GM15510 (cell line): ENCODE results near the gene USP7.

Experiments
- POLR2A ChIP-seq: IDR thresholded peaks from 3 replicates; pipeline ENCODE4 v1.6.1; 2011; ENCODE audit warnings: borderline replicate concordance; ENCODE audit not compliant: insufficient read length; ENCODE audit errors: extremely low read depth

Gene USP7

GRCh38 chr16:8963821-8964441, at the start of gene USP7:
TSS of gene USP7 (minus strand) at chr16:8963906. CDS start at chr16:8963285, 621 bp downstream.
- TF ChIP-seq POLR2A, result peak; percentile 78

- no peak for TF ChIP-seq POLR2A
Observed at GRCh38 chr16:9013508-9013864, 49.8 kb upstream of the USP7 start.

GRCh38 chr16:9012848-9013507, 49.3 kb upstream of the USP7 start:
- TF ChIP-seq POLR2A, result no peak

GRCh38 chr16:9012330-9012729, 48.6 kb upstream of the USP7 start:
- no peak for TF ChIP-seq POLR2A

GRCh38 chr16:9008601-9009260, 45.0 kb upstream of the USP7 start:
- no peak for TF ChIP-seq POLR2A

DNA sequence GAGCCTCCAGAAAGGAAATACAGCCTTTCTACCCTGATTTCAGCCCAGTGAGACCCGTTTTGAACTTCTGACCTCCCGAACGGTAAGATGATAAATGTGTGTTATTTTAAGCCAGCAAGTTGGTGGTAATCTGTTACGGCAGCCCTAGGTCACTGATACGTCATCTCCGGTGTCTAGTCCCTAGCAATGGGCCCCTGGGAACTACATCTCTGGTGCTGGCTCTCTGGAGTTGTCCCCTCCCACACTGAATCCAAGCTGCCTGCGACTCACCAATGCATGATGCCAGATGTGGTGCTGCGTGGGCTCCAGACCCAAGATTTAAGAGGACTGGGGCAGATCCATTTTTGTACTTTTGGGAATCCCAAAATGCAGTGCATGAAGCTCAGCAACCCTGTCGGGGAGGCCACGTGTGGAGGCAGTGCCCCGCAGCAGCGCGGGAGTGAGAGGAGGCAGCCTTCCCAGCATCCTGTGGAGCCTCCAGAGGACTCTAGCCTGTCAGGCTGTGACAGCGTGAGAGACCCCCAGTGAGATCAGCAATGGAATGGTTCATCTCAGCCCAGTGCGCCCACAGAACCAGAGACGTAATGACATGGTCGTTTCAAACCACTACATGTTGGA, 43.6 kb upstream of the USP7 start:
- no peak for TF ChIP-seq POLR2A

DNA sequence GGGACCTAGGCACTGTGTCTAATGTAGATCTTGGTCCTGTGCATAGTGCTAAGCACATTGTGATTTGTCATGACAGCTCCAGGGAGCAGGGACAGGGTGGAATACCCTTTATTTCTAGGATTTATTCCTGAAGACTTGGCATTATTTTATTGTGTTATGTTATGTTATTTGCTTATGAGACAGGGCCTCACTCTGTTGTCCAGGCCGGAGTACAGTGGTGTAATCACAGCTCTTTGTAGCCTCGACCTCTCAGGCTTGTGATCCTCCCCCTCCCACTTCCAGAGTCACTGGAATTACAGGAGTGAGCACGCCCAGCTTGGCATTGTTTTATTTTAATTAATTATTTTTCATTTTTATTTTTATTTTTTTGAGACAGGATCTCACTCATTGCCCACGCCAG, 40.5 kb upstream of the USP7 start:
- no peak for TF ChIP-seq POLR2A

- TF ChIP-seq POLR2A, result no peak
Observed at GRCh38 chr16:9003763-9004162, 40.1 kb upstream of the USP7 start.

GRCh38 chr16:9003322-9003721, 39.6 kb upstream of the USP7 start:
- no peak for TF ChIP-seq POLR2A

GRCh38 chr16:9002042-9002441, 38.3 kb upstream of the USP7 start:
- no peak for TF ChIP-seq POLR2A

DNA sequence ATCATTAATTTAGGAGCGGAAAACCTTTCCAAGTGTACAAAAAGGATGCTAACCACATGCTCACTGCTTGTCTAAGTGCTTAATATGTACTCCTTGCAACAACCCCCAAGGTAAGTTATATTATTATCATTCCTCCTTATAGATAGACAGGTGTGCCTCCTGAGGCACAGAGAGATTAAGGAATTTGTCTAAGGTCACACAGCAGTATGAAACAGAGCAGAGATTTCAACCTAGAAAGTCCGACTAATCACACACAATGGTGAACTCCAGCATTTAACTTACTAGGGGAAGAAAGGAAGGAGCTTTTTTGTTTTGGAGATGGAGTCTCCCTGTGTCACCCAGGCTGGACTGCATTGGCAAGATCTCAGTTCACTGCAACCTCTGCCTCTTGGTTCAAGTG, 37.0 kb upstream of the USP7 start:
- TF ChIP-seq POLR2A, result no peak

DNA sequence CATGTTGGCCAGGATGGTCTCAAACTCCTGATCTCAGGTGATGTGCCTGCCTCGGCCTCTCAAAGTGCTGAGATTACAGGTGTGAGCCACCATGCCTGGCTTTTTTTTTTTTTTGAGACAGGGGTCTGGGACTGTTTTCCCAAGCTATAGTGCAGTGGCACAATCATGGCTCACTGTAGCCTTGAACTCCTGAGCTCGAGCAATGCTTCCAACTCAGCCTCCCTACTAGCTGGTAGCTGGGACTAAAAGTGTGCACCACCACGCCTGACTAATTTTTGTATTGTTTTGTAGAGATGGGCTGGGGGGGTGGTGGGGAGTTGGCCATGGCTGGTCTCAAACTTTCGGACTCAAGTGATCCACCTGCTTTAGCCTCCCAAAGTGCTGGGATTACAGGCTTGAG, 36.1 kb upstream of the USP7 start:
- TF ChIP-seq POLR2A, result no peak

GRCh38 chr16:8998108-8998507, 34.4 kb upstream of the USP7 start:
- no peak for TF ChIP-seq POLR2A

- TF ChIP-seq POLR2A, result no peak
Observed at GRCh38 chr16:8996891-8997290, 33.2 kb upstream of the USP7 start.

DNA sequence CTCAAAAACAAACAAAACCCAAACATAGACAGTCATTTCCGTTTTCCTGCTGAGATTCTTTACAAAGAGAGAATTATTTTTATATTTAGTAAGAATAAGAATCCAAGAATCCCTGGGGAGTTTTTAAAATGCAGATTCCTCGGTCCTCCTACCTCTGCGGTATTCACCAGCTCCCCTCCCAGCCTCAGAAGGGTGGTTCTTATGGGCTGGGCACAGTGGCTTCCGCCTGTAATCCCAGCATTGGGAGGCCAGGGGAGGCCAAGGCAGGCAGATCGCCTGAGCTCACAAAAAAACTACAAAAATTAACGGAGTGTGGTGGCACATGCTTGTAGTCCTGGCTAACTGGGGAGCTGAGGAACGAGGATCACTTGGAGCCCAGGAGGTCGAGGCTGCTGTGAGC, 26.7 kb upstream of the USP7 start:
- no peak for TF ChIP-seq POLR2A
